HG02798 (cell line): ENCODE data around the gene TPX2.
"Not testable (repeated sequence)": the region's sequence is repeated elsewhere in the genome, so short reads cannot be mapped to it uniquely, and the experiment has no call there.

Source experiments
- ATAC-seq: cut with Tn5 transposase; IDR thresholded peaks from one replicate; pipeline ENCODE4 v1.9.1; 2021; ENCODE audit warnings: mild to moderate bottlenecking; ENCODE audit not compliant: unreplicated experiment, poor library complexity

Gene TPX2

GRCh38 chr20:31718952-31719643 is 20.0 kb upstream of the TPX2 start:
- no peak for ATAC-seq

GRCh38 chr20:31719644-31720485 is 19.2 kb upstream of the TPX2 start:
- ATAC-seq = no peak

- no peak for ATAC-seq
These were observed 18.3 kb upstream of the TPX2 start for GRCh38 chr20:31720486-31721407.

GRCh38 chr20:31721408-31722256 is 17.5 kb upstream of the TPX2 start:
- no peak for ATAC-seq

- ATAC-seq = peak; percentile 20
These were observed 16.6 kb upstream of the TPX2 start, which contains the start of gene BCL2L1 for GRCh38 chr20:31722257-31723068. BCL2L1 (minus strand) TSS chr20:31722868; CDS start chr20:31722218, 650 bp downstream.

GRCh38 chr20:31723069-31723318 is 16.1 kb upstream of the TPX2 start:
- ATAC-seq = no peak

- peak; percentile 92 for ATAC-seq
These were observed 15.6 kb upstream of the TPX2 start for GRCh38 chr20:31723319-31724078.

GRCh38 chr20:31731321-31731717 is 7.8 kb upstream of the TPX2 start:
- ATAC-seq = no peak

GRCh38 chr20:31739550-31739977 is 474 bp downstream of the TPX2 start:
- no peak for ATAC-seq

- no peak for ATAC-seq
These were observed 1.1 kb downstream of the TPX2 start for GRCh38 chr20:31740208-31740607.

- ATAC-seq = no peak
These were observed 1.7 kb downstream of the TPX2 start for GRCh38 chr20:31740656-31741323.

- ATAC-seq = peak; percentile 38
These were observed 7.2 kb downstream of the TPX2 start for GRCh38 chr20:31746068-31746878.

- ATAC-seq = not testable (repeated sequence)
These were observed 7.9 kb downstream of the TPX2 start for GRCh38 chr20:31747028-31747427.

GRCh38 chr20:31747640-31748039 is 8.6 kb downstream of the TPX2 start:
- ATAC-seq = no peak

- ATAC-seq = no peak
These were observed 10.1 kb downstream of the TPX2 start for GRCh38 chr20:31749223-31749622.

- ATAC-seq = no peak
These were observed 12.0 kb downstream of the TPX2 start for GRCh38 chr20:31751126-31751525.

- ATAC-seq = no peak
These were observed 18.2 kb downstream of the TPX2 start for GRCh38 chr20:31757254-31757653.
